PC-9 (cell line): ENCODE results near the gene SERINC5. TPM values are rescaled to one million over a fixed set of nuclear protein-coding genes. Genes with fewer than 3 reads are reported as not detected.

ENCODE experiments used
- BruUV-seq: library from RNA; stranded (reverse); fragments of 400-500 nt; replicated peaks from 2 replicates; lab custom pipeline; 2021; lab: Mats Ljungman, UMichigan
- CTCF ChIA-PET: fragments of 300-600 bp; sonication (Branson Sonifier 250); formaldehyde crosslinking; loops from one replicate; lab custom pipeline; 2022; ENCODE audit warnings: antibody characterized with exemption; lab: Charles Lee
- POLR2A ChIA-PET: fragments of 300-600 bp; sonication (Branson Sonifier 250); formaldehyde crosslinking; loops from one replicate; lab custom pipeline; 2022; ENCODE audit warnings: antibody characterized with exemption; ENCODE audit not compliant: unreplicated experiment; lab: Charles Lee
- DNase-seq, 2 experiments: peaks; one replicate each; pipeline versions ENCODE4 v3.0.0 to v3.0.0-alpha.2; 2015 to 2022; ENCODE audit warnings: mixed read lengths in 1 of 2
- H2AFZ ChIP-seq: fragments of 200-600 bp; sonication (generic); 2 replicates; pipeline ENCODE4 v1.8.1; 2017; ENCODE audit warnings: antibody characterized with exemption
- H3F3A ChIP-seq: fragments of 200-600 bp; sonication (generic); 2 replicates; pipeline ENCODE4 v1.8.1; 2017; ENCODE audit warnings: antibody characterized with exemption, mild to moderate bottlenecking, low read depth; ENCODE audit not compliant: insufficient read depth
- H3K27ac ChIP-seq: fragments of 200-600 bp; sonication (generic); 2 replicates; pipeline ENCODE4 v1.6.1; 2016; ENCODE audit warnings: mixed run types
- H3K27me3 ChIP-seq: fragments of 200-600 bp; sonication (generic); 2 replicates; pipeline ENCODE4 v1.6.1; 2016; ENCODE audit warnings: low read depth, mixed run types; ENCODE audit not compliant: insufficient read depth
- H3K36me3 ChIP-seq: fragments of 200-600 bp; sonication (generic); 2 replicates; pipeline ENCODE4 v1.6.1; 2016; ENCODE audit warnings: low read depth, mixed run types
- H3K4me1 ChIP-seq: fragments of 200-600 bp; sonication (generic); replicated peaks from 2 replicates; pipeline ENCODE4 v1.6.1; 2016; ENCODE audit warnings: mixed run types; ENCODE audit not compliant: insufficient read depth
- H3K4me2 ChIP-seq: fragments of 200-600 bp; sonication (generic); 2 replicates; pipeline ENCODE4 v1.6.1; 2017; ENCODE audit warnings: mixed run types
- H3K4me3 ChIP-seq: fragments of 200-600 bp; sonication (generic); 2 replicates; pipeline ENCODE4 v1.6.1; 2016; ENCODE audit warnings: mixed run types
- H3K79me2 ChIP-seq: fragments of 200-600 bp; sonication (generic); 2 replicates; pipeline ENCODE4 v1.6.1; 2017; ENCODE audit warnings: low read depth, mixed run types
- H3K9me2 ChIP-seq: fragments of 200-600 bp; sonication (generic); 2 replicates; pipeline ENCODE4 v1.8.1; 2017; ENCODE audit warnings: mild to moderate bottlenecking; ENCODE audit not compliant: insufficient read depth
- H3K9me3 ChIP-seq: fragments of 200-600 bp; sonication (generic); 2 replicates; pipeline ENCODE4 v1.8.1; 2016; ENCODE audit warnings: low read depth; ENCODE audit not compliant: insufficient read depth
- H4K20me1 ChIP-seq: fragments of 200-600 bp; sonication (generic); 2 replicates; pipeline ENCODE4 v1.8.1; 2017; ENCODE audit not compliant: insufficient read depth
- CTCF ChIP-seq: fragments of 200-600 bp; sonication (generic); conservative IDR thresholded peaks from 2 replicates; pipeline ENCODE4 v1.6.1; 2017; ENCODE audit warnings: mixed run types, antibody characterized with exemption, mild to moderate bottlenecking, moderate library complexity
- EZH2 ChIP-seq: fragments of 200-600 bp; sonication (generic); IDR thresholded peaks from 2 replicates; pipeline ENCODE4 v1.8.0; 2017; ENCODE audit warnings: antibody characterized with exemption, low read depth
- intact Hi-C: fragments of 100-400 bp; cut with micrococcal nuclease; formaldehyde crosslinking; loops from one replicate; pipeline ENCODE4 v1.10.0; 2022; ENCODE audit not compliant: unreplicated experiment
- total RNA-seq: library from RNA; stranded (reverse); gene quantifications from 2 replicates; pipeline ENCODE4 v1.2.3, GENCODE V29; 2021

Gene SERINC5
- total RNA-seq, 1 experiment from 2014 or later: 68.8 TPM

- Histone ChIP-seq H4K20me1 (no peaks in the 10 kb centered on the region; the same call in 1 of the 2 replicates), H3K4me3 (no peak overlapping the region), H3K27me3 (no peaks in the 10 kb centered on the region), H3F3A (peaks cover 25% of the 10 kb centered on the region), H3K36me3 (peaks cover 10% of the 10 kb centered on the region), H3K9me2 (no peaks in the 10 kb centered on the region), H3K4me2 (no peak overlapping the region), H3K9me3 (no peaks in the 10 kb centered on the region), H3K79me2 (peaks cover 87% of the 10 kb centered on the region), H3K27ac (no peak overlapping the region), H3K4me1 (peaks cover 30% of the 10 kb centered on the region), H2AFZ (no peak overlapping the region)
- TF ChIP-seq EZH2 (no peak), CTCF (no peak)
- ChIA-PET CTCF (no interaction called here), POLR2A (no interaction called here)
- DNase-seq: no peak
- no TSS peak for BruUV-seq
- intact Hi-C loops: no loop called here
Observed at GRCh38 chr5:80219391-80219790, 36.5 kb downstream of the SERINC5 start.

GRCh38 chr5:80217667-80218066 lies 38.2 kb downstream of the SERINC5 start:
- intact Hi-C loops: no loop called here
- no peak for TF ChIP-seq EZH2
- no peak for TF ChIP-seq CTCF
- no peaks in the 10 kb centered on the region for H3K9me2 ChIP-seq
- BruUV-seq: no TSS peak
- H3K27me3 ChIP-seq: no peaks in the 10 kb centered on the region
- POLR2A ChIA-PET: interaction anchor here (0.5 kb wide), 1 partner anchor 939 kb away, joined by 12 read pairs; no protein-coding TSS in a partner anchor
- H3K4me3 ChIP-seq: no peak overlapping the region
- peaks cover 85% of the 10 kb centered on the region for H3K79me2 ChIP-seq
- H3K36me3 ChIP-seq: peaks cover 11% of the 10 kb centered on the region
- H3K4me1 ChIP-seq: peaks cover 46% of the 10 kb centered on the region
- no peaks in the 10 kb centered on the region for H4K20me1 ChIP-seq
- DNase-seq: no peak
- peaks cover 33% of the 10 kb centered on the region for H3F3A ChIP-seq
- CTCF ChIA-PET: no interaction called here
- H3K27ac ChIP-seq: 0 out of 2 replicates have a peak overlapping the region, but pooled peaks have one; percentile 21
- H2AFZ ChIP-seq: no peak overlapping the region
- H3K9me3 ChIP-seq: no peaks in the 10 kb centered on the region
- no peak overlapping the region for H3K4me2 ChIP-seq

- BruUV-seq: no TSS peak
Observed at GRCh38 chr5:80216753-80217596, 38.9 kb downstream of the SERINC5 start.

More at GRCh38 chr5:80216753-80217596, 38.9 kb downstream of the SERINC5 start:
- peaks cover 33% of the 10 kb centered on the region for H3F3A ChIP-seq
- TF ChIP-seq CTCF (no peak), EZH2 (no peak)
- H3K4me1 ChIP-seq: peaks cover 52% of the 10 kb centered on the region
- H2AFZ ChIP-seq: no peak overlapping the region
- H3K27ac ChIP-seq: peak overlapping the region; percentile 88
- H4K20me1 ChIP-seq: no peaks in the 10 kb centered on the region
- no peaks in the 10 kb centered on the region for H3K27me3 ChIP-seq
- no peak for DNase-seq
- no peaks in the 10 kb centered on the region for H3K9me3 ChIP-seq
- H3K4me3 ChIP-seq: no peak overlapping the region
- peaks cover 18% of the 10 kb centered on the region for H3K36me3 ChIP-seq
- intact Hi-C loops: no loop called here
- ChIA-PET CTCF (no interaction called here), POLR2A (interaction anchor here (0.5 to 0.6 kb wide), 2 partner anchors 39 to 940 kb away, joined by 3 to 12 read pairs; partner anchors contain the start of gene SERINC5)
- no peaks in the 10 kb centered on the region for H3K9me2 ChIP-seq
- H3K79me2 ChIP-seq: peaks cover 85% of the 10 kb centered on the region
- no peak overlapping the region for H3K4me2 ChIP-seq
